ENCODE data around the gene GPR132. TPM values are rescaled to one million over a fixed set of nuclear protein-coding genes. Genes with fewer than 3 reads are reported as not detected.
A peak's percentile ranks its signal among the peaks of the same experiment; 100 is the strongest.
"Not testable (repeated sequence)": the region's sequence is repeated elsewhere in the genome, so short reads cannot be mapped to it uniquely, and the experiment has no call there.

The GPR132 gene
- total and polyA plus RNA-seq, 12 donors: 0.19 to 4.1 (median 0.82) TPM

- peak in 2 of 8 donors; percentile 29 to 58 for ATAC-seq
- TF ChIP-seq CTCF (IDR thresholded peaks at IDR 0.05): no peak
- 76 to 89% methylated on average over 9 of the region's 9 CpGs for WGBS, 2 donors
Observed at GRCh38 chr14:105030836-105031396, 34.3 kb downstream of the GPR132 start.

GRCh38 chr14:105030194-105030593 is 35.0 kb downstream of the GPR132 start:
- no peaks in the 10 kb centered on the region for H3K36me3 ChIP-seq
- H3K4me3 ChIP-seq: no peak overlapping the region
- peaks cover 0 to 19% (median 0%) of the 10 kb centered on the region in 7 donors for H3K27me3 ChIP-seq
- H3K4me1 ChIP-seq: peaks cover 0 to 31% (median 0%) of the 10 kb centered on the region in 9 donors
- intact Hi-C loops (cut with DNase I): no loop called here
- no peak overlapping the region for H3K27ac ChIP-seq
- ATAC-seq: no peak
- TF ChIP-seq CTCF (IDR thresholded peaks at IDR 0.05): no peak
- no peak for DNase-seq
- WGBS, 2 donors: 88 to 92% methylated on average over 2 of the region's 2 CpGs
- H3K9me3 ChIP-seq: no peaks in the 10 kb centered on the region

More at GRCh38 chr14:105030836-105031396, 34.3 kb downstream of the GPR132 start:
- H3K4me1 ChIP-seq: peaks cover 0 to 24% (median 0%) of the 10 kb centered on the region in 9 donors
- peaks cover 0 to 19% (median 5%) of the 10 kb centered on the region in 7 donors for H3K27me3 ChIP-seq
- H3K9me3 ChIP-seq: no peaks in the 10 kb centered on the region
- no peaks in the 10 kb centered on the region for H3K36me3 ChIP-seq
- no peak for DNase-seq
- H3K4me3 ChIP-seq: no peak overlapping the region
- no peak overlapping the region for H3K27ac ChIP-seq
- intact Hi-C loops (cut with DNase I): no loop called here

- H3K4me1 ChIP-seq: peaks cover 0 to 39% (median 0%) of the 10 kb centered on the region in 9 donors
- H3K36me3 ChIP-seq: no peaks in the 10 kb centered on the region
- no peak overlapping the region for H3K4me3 ChIP-seq
- peaks cover 0 to 15% (median 0%) of the 10 kb centered on the region in 7 donors for H3K27me3 ChIP-seq
- DNase-seq (no peak), ATAC-seq (no peak)
- intact Hi-C loops (cut with DNase I): no loop called here
- H3K27ac ChIP-seq: no peak overlapping the region
- TF ChIP-seq CTCF (IDR thresholded peaks at IDR 0.05): no peak
- no peaks in the 10 kb centered on the region for H3K9me3 ChIP-seq
- WGBS, 2 donors: 65 to 78% methylated on average over 7 of the region's 7 CpGs
Observed at GRCh38 chr14:105029402-105029801, 35.8 kb downstream of the GPR132 start.

GRCh38 chr14:105028251-105028927 is 36.8 kb downstream of the GPR132 start:
- DNase-seq: no peak

GRCh38 chr14:105027718-105028117 is 37.5 kb downstream of the GPR132 start:
- H3K4me1 ChIP-seq: peaks cover 0 to 50% (median 0%) of the 10 kb centered on the region in 9 donors
- H3K27ac ChIP-seq; intact Hi-C loops (cut with DNase I); H3K36me3 ChIP-seq; H3K4me3 ChIP-seq; H3K27me3 ChIP-seq; DNase-seq; ATAC-seq; H3K9me3 ChIP-seq: not testable (repeated sequence)
- 71 to 81% methylated on average over 4 of the region's 4 CpGs for WGBS, 2 donors

More at GRCh38 chr14:105028251-105028927, 36.8 kb downstream of the GPR132 start:
- ATAC-seq: no peak
- Histone ChIP-seq H3K36me3 (no peaks in the 10 kb centered on the region), H3K27me3 (peaks cover 0 to 7% (median 0%) of the 10 kb centered on the region in 7 donors), H3K27ac (no peak overlapping the region), H3K9me3 (no peaks in the 10 kb centered on the region), H3K4me3 (no peak overlapping the region), H3K4me1 (peaks cover 0 to 43% (median 0%) of the 10 kb centered on the region in 9 donors)
- TF ChIP-seq CTCF (IDR thresholded peaks at IDR 0.05): no peak
- intact Hi-C loops (cut with DNase I): no loop called here
- WGBS, 2 donors: 83 to 85% methylated on average over 12 of the region's 12 CpGs

All from heart right ventricle (tissue), 16 donors.